NB4 (cell line): ENCODE measurements around the gene CHSY1.

ENCODE experiments used
- CTCF ChIP-seq: IDR thresholded peaks from one replicate; pipeline ENCODE4 v1.5.1; 2012; ENCODE audit warnings: low read depth, low read length
- MYC ChIP-seq: IDR thresholded peaks from 2 replicates; pipeline ENCODE4 v1.6.1; 2011; ENCODE audit warnings: low read depth, low read length
- POLR2A ChIP-seq: IDR thresholded peaks from 2 replicates; pipeline ENCODE4 v1.6.1; 2011; ENCODE audit warnings: mild to moderate bottlenecking; ENCODE audit not compliant: insufficient read length; ENCODE audit errors: extremely low read depth

DNA sequence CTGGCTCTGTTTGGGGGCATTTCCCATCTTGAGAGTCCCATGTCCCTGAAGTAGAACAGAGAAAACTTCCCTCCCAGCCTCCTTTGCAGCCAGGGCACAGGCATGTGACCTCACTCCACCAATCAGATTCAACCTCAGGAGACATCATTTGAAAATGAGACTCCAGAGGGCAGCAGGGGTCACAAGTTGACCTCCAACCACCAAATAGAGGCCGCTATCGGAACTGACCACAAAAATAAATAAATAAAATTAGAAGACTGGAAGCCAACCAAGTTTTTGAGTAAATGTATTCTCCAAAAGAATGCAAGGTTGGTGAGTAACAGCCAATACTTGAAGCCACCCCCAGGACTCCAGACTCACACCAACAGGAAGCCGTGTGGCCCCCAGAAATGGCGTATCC lies 106.5 kb downstream of the CHSY1 start:
- TF ChIP-seq CTCF (no peak), MYC (no peak), POLR2A (no peak)
